Osteoblast (primary cell): Measurements from ENCODE around the gene KCTD19. TPM values are rescaled to one million over a fixed set of nuclear protein-coding genes. Genes with fewer than 3 reads are reported as not detected.
A peak's percentile ranks its signal among the peaks of the same experiment; 100 is the strongest.
"Not testable (repeated sequence)": the region's sequence is repeated elsewhere in the genome, so short reads cannot be mapped to it uniquely, and the experiment has no call there.

Experiments used
- DNase-seq: peaks from one replicate; pipeline ENCODE4 v3.0.0; 2011; ENCODE audit warnings: low spot score, mixed read lengths; ENCODE audit not compliant: insufficient read length; ENCODE audit errors: missing footprints
- H2AFZ ChIP-seq: 2 replicates; pipeline ENCODE4 v1.6.0; 2011; ENCODE audit warnings: mild to moderate bottlenecking, low read length
- H3K27ac ChIP-seq: 2 replicates; pipeline ENCODE4 v1.5.1; 2011; ENCODE audit warnings: mild to moderate bottlenecking, low read depth, low read length, moderate library complexity
- H3K27me3 ChIP-seq: 2 replicates; pipeline ENCODE4 v1.6.0; 2012; ENCODE audit warnings: mild to moderate bottlenecking, control low read depth, inconsistent platforms, low read length, moderate library complexity; ENCODE audit not compliant: insufficient read depth
- H3K36me3 ChIP-seq: 2 replicates; pipeline ENCODE4 v1.5.1; 2011; ENCODE audit warnings: mild to moderate bottlenecking, low read length, control low read depth, moderate library complexity; ENCODE audit not compliant: insufficient read depth
- H3K4me1 ChIP-seq: 2 replicates; pipeline ENCODE4 v1.5.1; 2011; ENCODE audit warnings: mild to moderate bottlenecking, low read length, control low read depth, moderate library complexity; ENCODE audit not compliant: insufficient read depth
- H3K4me2 ChIP-seq: 2 replicates; pipeline ENCODE4 v1.6.0; 2011; ENCODE audit warnings: mild to moderate bottlenecking, low read length; ENCODE audit not compliant: insufficient read depth
- H3K4me3 ChIP-seq: fragments of 200-600 bp; sonication (generic); 3 replicates; pipeline ENCODE4 v1.5.1; 2012; ENCODE audit warnings: mild to moderate bottlenecking, low read length, inconsistent platforms; ENCODE audit not compliant: insufficient read depth
- H3K79me2 ChIP-seq: 2 replicates; pipeline ENCODE4 v1.6.0; 2012; ENCODE audit warnings: mild to moderate bottlenecking, low read length, control low read depth, inconsistent platforms; ENCODE audit not compliant: insufficient read depth
- H3K9me3 ChIP-seq: 2 replicates; pipeline ENCODE4 v1.5.1; 2011; ENCODE audit warnings: low read depth, low read length, control low read depth
- H4K20me1 ChIP-seq: 2 replicates; pipeline ENCODE4 v1.6.0; 2012; ENCODE audit warnings: mild to moderate bottlenecking, low read length, control low read depth; ENCODE audit not compliant: insufficient read depth
- total RNA-seq: library from RNA; depleted of rRNA; stranded (reverse); fragments of >200 nt; gene quantifications from 2 replicates; pipeline ENCODE4 v1.2.3, GENCODE V29; 2012
- TF ChIP-seq, protein P1 (sequence below): IDR thresholded peaks from 2 replicates; pipeline ENCODE4 v1.5.1; 2011; ENCODE audit warnings: mild to moderate bottlenecking, low read depth, low read length, moderate library complexity; ENCODE audit errors: extremely low read depth

The KCTD19 gene
- total RNA-seq, 1 donor: not detected

DNA sequence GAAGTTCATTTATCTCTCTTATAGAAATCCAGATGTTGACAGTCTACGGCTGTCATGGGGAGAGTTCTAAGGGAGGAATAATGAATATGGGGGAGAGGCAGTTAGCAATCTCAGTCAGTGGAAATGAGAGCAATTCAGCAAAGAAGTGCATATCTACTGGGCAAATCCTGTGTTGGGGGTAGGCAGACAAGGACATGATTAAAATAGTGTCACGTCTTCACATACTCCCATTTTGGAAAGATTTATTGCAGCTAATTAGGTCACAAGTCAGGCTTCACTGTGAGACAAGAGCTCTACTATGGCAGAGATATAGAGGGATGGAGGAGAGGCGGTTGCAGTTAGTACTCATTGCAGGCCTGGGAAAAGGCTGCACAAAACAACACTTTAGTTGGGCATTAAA lies 29.9 kb upstream of the KCTD19 start:
- peaks cover 25% of the 10 kb centered on the region for H3K27me3 ChIP-seq
- no peak overlapping the region for H2AFZ ChIP-seq
- DNase-seq: no peak
- H3K27ac ChIP-seq: no peak overlapping the region
- TF ChIP-seq, protein P1, sequence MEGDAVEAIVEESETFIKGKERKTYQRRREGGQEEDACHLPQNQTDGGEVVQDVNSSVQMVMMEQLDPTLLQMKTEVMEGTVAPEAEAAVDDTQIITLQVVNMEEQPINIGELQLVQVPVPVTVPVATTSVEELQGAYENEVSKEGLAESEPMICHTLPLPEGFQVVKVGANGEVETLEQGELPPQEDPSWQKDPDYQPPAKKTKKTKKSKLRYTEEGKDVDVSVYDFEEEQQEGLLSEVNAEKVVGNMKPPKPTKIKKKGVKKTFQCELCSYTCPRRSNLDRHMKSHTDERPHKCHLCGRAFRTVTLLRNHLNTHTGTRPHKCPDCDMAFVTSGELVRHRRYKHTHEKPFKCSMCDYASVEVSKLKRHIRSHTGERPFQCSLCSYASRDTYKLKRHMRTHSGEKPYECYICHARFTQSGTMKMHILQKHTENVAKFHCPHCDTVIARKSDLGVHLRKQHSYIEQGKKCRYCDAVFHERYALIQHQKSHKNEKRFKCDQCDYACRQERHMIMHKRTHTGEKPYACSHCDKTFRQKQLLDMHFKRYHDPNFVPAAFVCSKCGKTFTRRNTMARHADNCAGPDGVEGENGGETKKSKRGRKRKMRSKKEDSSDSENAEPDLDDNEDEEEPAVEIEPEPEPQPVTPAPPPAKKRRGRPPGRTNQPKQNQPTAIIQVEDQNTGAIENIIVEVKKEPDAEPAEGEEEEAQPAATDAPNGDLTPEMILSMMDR: no peak
- no peaks in the 10 kb centered on the region for H3K4me1 ChIP-seq
- no peaks in the 10 kb centered on the region for H3K79me2 ChIP-seq
- no peaks in the 10 kb centered on the region for H4K20me1 ChIP-seq
- H3K36me3 ChIP-seq: no peaks in the 10 kb centered on the region
- no peaks in the 10 kb centered on the region for H3K9me3 ChIP-seq
- no peak overlapping the region for H3K4me3 ChIP-seq
- H3K4me2 ChIP-seq: no peak overlapping the region

DNA sequence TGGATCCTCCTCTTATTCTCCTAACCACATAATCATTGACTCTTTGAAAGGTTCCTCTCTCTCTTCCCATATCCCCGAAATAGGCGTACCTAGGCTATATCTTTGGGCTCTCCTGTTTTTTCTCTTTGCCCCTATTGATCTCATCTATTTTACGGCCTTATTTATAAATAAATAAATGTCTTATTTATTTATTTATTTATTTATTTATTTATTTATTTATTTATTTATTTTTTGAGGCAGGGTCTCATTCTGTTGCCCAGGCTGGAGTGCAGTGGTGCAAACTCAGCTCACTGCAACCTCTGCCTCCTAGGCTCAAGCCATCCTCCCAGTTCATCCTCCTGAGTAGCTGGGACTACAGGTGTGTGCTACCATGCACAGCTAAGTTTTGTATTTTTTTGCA lies 25.9 kb upstream of the KCTD19 start:
- not testable (repeated sequence) for H3K4me3 ChIP-seq, DNase-seq

DNA sequence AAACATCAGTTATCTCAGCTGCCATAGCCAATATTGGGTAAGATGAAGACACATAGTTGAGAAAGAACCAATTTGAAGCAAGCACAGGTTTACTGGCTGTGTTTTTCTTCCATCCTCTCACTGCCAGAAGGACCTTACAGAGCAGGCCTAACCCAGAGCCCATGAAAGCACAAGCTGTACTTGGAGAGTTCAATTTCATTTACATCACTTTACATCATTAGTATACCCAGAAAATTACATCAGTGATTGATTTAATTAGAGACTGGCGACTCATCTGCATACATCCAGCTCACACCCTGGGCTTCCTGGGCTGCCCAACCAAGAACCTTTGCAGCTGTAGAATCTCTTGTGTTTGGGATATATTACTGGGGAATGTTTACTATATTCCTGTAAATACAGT lies 23.8 kb upstream of the KCTD19 start:
- Histone ChIP-seq H3K4me3 (no peak overlapping the region), H3K9me3 (no peaks in the 10 kb centered on the region), H2AFZ (no peak overlapping the region), H4K20me1 (no peaks in the 10 kb centered on the region), H3K36me3 (no peaks in the 10 kb centered on the region), H3K4me2 (no peak overlapping the region), H3K79me2 (no peaks in the 10 kb centered on the region), H3K27ac (no peak overlapping the region), H3K27me3 (peaks cover 4% of the 10 kb centered on the region), H3K4me1 (no peaks in the 10 kb centered on the region)
- TF ChIP-seq, protein P1: no peak
- DNase-seq: no peak

More for the DNA sequence above, 25.9 kb upstream of the KCTD19 start:
- H2AFZ ChIP-seq, H3K79me2 ChIP-seq, H3K4me1 ChIP-seq, H3K4me2 ChIP-seq, H4K20me1 ChIP-seq, H3K9me3 ChIP-seq, H3K27ac ChIP-seq, H3K36me3 ChIP-seq: not testable (repeated sequence)
- peaks cover 21% of the 10 kb centered on the region for H3K27me3 ChIP-seq

DNA sequence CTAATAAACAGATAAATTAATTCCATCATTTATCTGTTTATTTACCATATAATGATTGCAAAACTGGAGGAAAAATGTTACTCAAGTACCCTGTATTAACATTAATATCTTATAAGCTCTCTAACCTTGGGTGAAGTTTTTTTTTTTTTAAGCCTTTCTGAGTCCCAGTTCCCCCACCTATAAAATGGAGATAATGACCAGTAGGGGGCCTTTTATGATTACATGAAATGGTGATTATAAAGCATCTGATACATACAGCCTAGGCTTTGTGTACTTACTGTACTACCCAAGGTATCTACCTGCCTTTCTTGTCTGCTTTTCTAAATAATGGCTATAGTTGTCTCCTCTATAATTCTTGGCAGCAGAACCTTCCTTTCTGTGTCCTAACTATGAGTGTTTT lies 22.6 kb upstream of the KCTD19 start:
- no peak for DNase-seq
- H3K9me3 ChIP-seq: no peaks in the 10 kb centered on the region
- TF ChIP-seq, protein P1: peak; percentile 60
- H2AFZ ChIP-seq: no peak overlapping the region
- H3K27ac ChIP-seq: no peak overlapping the region
- H3K36me3 ChIP-seq: no peaks in the 10 kb centered on the region
- H3K4me2 ChIP-seq: no peak overlapping the region
- H3K79me2 ChIP-seq: no peaks in the 10 kb centered on the region
- H3K27me3 ChIP-seq: peaks cover 4% of the 10 kb centered on the region
- no peaks in the 10 kb centered on the region for H4K20me1 ChIP-seq
- no peak overlapping the region for H3K4me3 ChIP-seq
- H3K4me1 ChIP-seq: no peaks in the 10 kb centered on the region

DNA sequence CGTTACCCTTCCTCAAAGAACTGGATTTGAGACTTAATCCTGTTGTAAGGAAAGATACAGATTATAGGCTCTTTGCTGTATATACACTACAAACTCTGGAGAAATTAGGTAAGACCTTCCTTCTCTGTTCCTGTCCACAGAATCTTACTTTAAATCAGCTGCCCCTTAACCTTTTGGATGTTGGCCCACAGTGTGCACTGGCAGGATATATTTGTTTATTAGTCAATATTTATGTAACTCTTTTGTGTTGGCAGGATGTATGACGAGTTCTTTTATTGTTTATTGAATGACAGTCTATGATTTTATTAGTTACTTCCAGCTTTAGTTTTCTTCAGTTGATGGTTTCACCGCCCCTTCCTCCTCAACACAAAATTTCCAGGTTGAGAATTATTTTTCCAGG lies 19.8 kb upstream of the KCTD19 start:
- Histone ChIP-seq H3K79me2 (no peaks in the 10 kb centered on the region), H3K27me3 (peaks cover 4% of the 10 kb centered on the region), H3K36me3 (no peaks in the 10 kb centered on the region), H3K4me3 (no peak overlapping the region), H3K27ac (no peak overlapping the region), H3K9me3 (no peaks in the 10 kb centered on the region), H3K4me1 (no peaks in the 10 kb centered on the region), H3K4me2 (no peak overlapping the region), H4K20me1 (no peaks in the 10 kb centered on the region), H2AFZ (no peak overlapping the region)
- no peak for DNase-seq
- TF ChIP-seq, protein P1: no peak
